Measurements from ENCODE around the gene MAP1B. TPM values are rescaled to one million over a fixed set of nuclear protein-coding genes. Genes with fewer than 3 reads are reported as not detected.

Gene MAP1B
- total RNA-seq (2022; extraction: Qiagen RNA extraction; ENCODE audit: low read depth): 45.2 to 66.8 TPM (median 59.2 TPM) in 5 replicates

DNA sequence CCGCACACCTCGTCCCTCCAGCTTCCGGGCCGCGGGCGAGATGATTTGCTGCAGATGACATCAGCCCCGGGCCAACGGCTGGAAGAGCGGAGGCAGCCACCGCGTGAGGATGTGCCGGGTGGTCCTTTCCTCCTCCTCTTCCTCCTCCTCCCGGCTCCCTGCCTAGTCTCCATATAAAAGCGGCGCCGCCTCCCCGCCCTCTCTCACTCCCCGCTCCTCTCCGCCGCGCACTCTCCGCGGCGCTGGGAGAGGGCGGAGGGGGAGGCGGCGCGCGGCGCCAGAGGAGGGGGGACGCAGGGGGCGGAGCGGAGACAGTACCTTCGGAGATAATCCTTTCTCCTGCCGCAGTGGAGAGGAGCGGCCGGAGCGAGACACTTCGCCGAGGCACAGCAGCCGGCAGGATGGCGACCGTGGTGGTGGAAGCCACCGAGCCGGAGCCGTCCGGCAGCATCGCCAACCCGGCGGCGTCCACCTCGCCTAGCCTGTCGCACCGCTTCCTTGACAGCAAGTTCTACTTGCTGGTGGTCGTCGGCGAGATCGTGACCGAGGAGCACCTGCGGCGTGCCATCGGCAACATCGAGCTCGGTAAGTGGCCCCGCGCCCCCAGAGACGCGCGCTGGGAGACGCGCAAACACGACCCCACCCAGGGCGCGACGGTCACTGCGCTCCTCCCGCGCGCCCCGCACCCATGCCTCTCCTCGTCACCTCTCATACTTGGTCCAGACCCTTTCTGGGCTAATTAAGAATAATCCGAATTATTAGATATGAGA is at the start of gene MAP1B:
TSS of gene MAP1B (plus strand) at position 345 of the 770 bp plus-strand sequence. CDS start at position 402, 57 bp downstream.

Other genes with a start within 250 kb of the MAP1B start
- gene MRPS27, start 212.8 kb downstream of the MAP1B start, total RNA-seq (2022; extraction: Qiagen RNA extraction; ENCODE audit: low read depth): 56.3 to 64.6 TPM (median 63.5 TPM) in 5 replicates
- gene PTCD2, start 212.9 kb downstream of the MAP1B start, total RNA-seq (2022; extraction: Qiagen RNA extraction; ENCODE audit: low read depth): 8.7 to 13.4 TPM (median 10.8 TPM) in 5 replicates

Data from A549 treated with DMSO at 1 μM for 4 hours (cell line).